Mucosa of descending colon (tissue), 3 donors: ENCODE measurements around the gene METRN. TPM values are rescaled to one million over a fixed set of nuclear protein-coding genes. Genes with fewer than 3 reads are reported as not detected.
"Not testable (repeated sequence)": the region's sequence is repeated elsewhere in the genome, so short reads cannot be mapped to it uniquely, and the experiment has no call there.

Source experiments
- ATAC-seq: fragments of 200-7000 bp; cut with Tn5 transposase; one replicate; pipeline ENCODE4 v1.9.1; 2020; ENCODE audit warnings: mild to moderate bottlenecking, moderate library complexity
- DNase-seq, 3 donors: peaks; one replicate each; pipeline ENCODE4 v3.0.0-alpha.2; 2020
- H3K36me3 ChIP-seq: fragments of 200-600 bp; one replicate; pipeline ENCODE4 v1.8.0; 2021; ENCODE audit warnings: low read depth, mild to moderate bottlenecking
- H3K4me1 ChIP-seq: fragments of 200-600 bp; one replicate; pipeline ENCODE4 v1.8.0; 2021; ENCODE audit warnings: low read depth, mild to moderate bottlenecking
- H3K4me3 ChIP-seq: fragments of 200-600 bp; one replicate; pipeline ENCODE4 v1.8.0; 2021; ENCODE audit warnings: mild to moderate bottlenecking
- H3K9me3 ChIP-seq: fragments of 200-600 bp; one replicate; pipeline ENCODE4 v1.8.0; 2021; ENCODE audit warnings: mild to moderate bottlenecking
- intact Hi-C, 2 donors: fragments of 100-400 bp; cut with DNase I in 1 of 2; cut with micrococcal nuclease in 1 of 2; formaldehyde crosslinking; loops; one replicate each; pipeline versions ENCODE4 v1.11.0 to v1.11.1; 2022; cut with DNase I, micrococcal nuclease
- total RNA-seq, 3 donors: library from RNA; stranded (reverse); fragmentation: NEBNext Ultra II Directional in 2 of 3; extraction: Animal tissue kit (Norgen Biotek cat#: 25700) in 2 of 3; gene quantifications; one replicate each; pipeline versions ENCODE4 v1.2.1 to v1.2.4, GENCODE V29; 2021 to 2023
- TF ChIP-seq, protein P1 (sequence below): fragments of 200-600 bp; IDR thresholded peaks from one replicate; pipeline ENCODE4 v1.8.0; 2022; ENCODE audit warnings: antibody characterized with exemption, mild to moderate bottlenecking
- donor health status: DM: no; HTN: no; CAD: no; lungs with moderate emphysema.
- donor health status: DM: no; HTN: no; CAD: no.
- donor health status: DM: no; HTN: yes; CAD: no.

The METRN gene
- total RNA-seq, 3 donors from 2014 or later, result 15.8 to 34.5 (median 22.0) TPM

DNA sequence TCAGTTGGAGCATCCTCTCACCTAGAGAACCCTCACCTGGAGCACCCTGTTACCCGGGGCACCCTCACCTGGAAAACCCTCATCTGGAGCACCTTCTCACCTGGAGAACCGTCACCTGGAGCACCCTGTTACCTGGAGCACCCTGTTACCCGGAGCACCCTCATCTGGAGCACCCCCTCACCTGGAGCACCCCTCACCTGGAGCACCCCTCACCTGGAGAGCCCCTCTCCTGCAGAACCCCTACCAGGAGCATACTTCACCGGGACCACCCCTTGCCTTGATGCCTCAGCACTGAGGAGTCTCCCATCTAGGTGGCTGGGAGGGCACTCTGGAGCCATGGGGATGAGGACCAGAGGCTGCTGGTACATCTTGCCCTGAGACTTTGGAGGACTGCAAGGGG is 6.0 kb upstream of the METRN start:
- DNase-seq (no peak), ATAC-seq (no peak)
- Histone ChIP-seq H3K4me1 (peaks cover 2% of the 10 kb centered on the region), H3K9me3 (no peaks in the 10 kb centered on the region), H3K4me3 (no peak overlapping the region), H3K36me3 (no peaks in the 10 kb centered on the region)
- TF ChIP-seq, protein P1, sequence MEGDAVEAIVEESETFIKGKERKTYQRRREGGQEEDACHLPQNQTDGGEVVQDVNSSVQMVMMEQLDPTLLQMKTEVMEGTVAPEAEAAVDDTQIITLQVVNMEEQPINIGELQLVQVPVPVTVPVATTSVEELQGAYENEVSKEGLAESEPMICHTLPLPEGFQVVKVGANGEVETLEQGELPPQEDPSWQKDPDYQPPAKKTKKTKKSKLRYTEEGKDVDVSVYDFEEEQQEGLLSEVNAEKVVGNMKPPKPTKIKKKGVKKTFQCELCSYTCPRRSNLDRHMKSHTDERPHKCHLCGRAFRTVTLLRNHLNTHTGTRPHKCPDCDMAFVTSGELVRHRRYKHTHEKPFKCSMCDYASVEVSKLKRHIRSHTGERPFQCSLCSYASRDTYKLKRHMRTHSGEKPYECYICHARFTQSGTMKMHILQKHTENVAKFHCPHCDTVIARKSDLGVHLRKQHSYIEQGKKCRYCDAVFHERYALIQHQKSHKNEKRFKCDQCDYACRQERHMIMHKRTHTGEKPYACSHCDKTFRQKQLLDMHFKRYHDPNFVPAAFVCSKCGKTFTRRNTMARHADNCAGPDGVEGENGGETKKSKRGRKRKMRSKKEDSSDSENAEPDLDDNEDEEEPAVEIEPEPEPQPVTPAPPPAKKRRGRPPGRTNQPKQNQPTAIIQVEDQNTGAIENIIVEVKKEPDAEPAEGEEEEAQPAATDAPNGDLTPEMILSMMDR, result no peak
- intact Hi-C loops, result no loop called here

DNA sequence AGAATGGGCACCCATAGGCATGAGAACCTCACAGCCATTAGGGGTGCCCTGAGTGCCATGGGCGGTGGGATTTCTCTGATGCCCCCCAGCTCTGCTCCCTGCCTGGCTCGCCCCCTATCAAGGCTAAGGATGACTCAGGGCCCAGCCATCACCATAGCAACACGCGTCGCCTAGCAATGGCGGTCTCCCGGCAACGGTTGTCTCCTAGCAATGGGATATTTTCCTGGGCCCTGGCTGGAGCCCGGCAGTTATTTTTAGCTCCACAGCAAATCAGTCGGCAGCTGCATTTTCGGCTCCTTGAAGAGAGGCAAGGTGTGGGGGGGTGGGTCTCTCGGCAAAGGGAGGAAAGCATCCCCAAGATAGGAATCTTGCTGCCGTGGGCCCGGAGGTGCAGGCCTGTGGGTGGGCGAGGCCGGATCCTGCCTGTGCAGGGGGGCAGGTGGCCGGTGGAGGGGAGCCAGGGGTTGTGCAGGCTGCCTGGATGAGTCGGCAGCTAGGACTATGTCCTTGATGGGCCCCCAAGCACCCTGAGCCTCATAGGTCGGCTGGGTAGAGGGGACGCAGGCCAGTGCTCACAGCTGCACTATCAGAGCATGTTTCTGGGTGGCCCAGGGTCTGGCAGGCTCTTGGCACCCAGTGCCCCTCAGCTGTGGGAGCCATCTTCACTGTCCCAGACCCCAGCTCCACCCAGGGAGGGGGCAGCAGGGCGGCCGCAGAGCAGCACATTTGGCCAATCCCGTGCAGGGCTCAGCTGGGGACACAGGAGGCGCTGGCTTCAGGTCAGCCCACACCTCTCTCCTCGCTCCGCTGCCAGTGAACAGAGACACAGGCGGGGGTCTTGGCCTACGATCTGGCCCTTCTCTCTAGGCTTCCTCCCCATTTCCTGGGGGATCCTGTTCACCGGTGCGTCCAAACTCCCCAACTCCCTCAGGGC is 5.1 kb upstream of the METRN start:
- intact Hi-C loops, result loop anchor here in 1 of 2 donors (10.0 kb wide), 1 partner anchor 345 kb away; no protein-coding TSS in a partner anchor
- DNase-seq (no peak), ATAC-seq (no peak)
- Histone ChIP-seq H3K4me1 (peaks cover 2% of the 10 kb centered on the region), H3K9me3 (no peaks in the 10 kb centered on the region), H3K4me3 (no peak overlapping the region), H3K36me3 (no peaks in the 10 kb centered on the region)
- TF ChIP-seq, protein P1, result no peak

DNA sequence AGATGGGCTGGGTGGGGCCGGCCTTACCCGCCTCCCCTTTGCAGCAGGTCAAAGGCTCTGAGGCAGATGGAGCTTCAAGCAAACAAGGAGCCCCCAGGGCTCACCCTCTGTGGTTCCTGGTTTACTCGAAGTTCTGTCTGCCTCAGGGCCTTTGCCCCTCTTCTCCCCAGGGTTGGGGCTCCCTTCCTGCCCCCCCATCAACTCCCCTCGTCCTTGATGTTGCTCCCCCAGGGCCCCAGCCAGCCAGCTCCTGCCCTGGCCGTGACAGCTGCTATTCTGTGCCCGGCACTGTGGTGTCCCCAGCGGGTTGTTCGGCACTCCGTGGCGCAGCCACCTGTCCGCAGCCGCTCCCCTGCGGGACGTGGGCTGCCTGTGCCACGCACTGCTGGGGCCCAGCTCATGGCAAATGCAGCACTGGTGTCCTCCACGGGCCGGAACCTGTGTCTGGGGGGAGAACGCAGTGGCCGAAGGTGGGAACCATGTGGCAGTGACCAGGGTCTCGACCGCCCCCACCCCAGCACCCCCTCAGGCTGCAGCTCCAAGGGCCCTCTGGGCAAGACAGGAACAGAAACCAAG is 4.3 kb upstream of the METRN start:
- H3K36me3 ChIP-seq, result no peaks in the 10 kb centered on the region
- no peak overlapping the region for H3K4me3 ChIP-seq
- peaks cover 6% of the 10 kb centered on the region for H3K4me1 ChIP-seq
- ATAC-seq (no peak), DNase-seq (no peak)
- TF ChIP-seq, protein P1, result no peak
- no peaks in the 10 kb centered on the region for H3K9me3 ChIP-seq
- intact Hi-C loops, result loop anchor here in 1 of 2 donors (10.0 kb wide), 1 partner anchor 344 kb away; no protein-coding TSS in a partner anchor

DNA sequence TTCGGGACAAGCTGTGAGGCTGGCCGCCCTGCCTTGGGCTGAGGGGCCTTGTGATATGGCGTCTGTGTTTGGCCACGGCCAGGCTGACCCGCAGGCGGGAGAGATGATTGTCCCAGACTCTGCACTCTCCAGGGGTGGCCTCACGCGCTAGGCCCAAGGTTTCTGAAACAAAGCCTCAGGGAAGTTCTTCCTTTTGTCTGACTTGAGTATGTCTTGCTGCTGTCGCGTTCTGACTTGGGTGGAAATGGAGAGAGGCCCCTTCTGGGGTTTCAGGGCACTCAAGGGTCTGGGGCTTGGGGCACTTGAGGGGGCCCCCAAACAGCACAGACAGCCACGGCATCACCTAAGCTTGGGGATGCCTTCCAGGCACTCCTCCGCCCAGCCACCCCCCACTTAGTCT is 3.8 kb upstream of the METRN start:
- TF ChIP-seq, protein P1, result no peak
- intact Hi-C loops, result loop anchor here in 1 of 2 donors (10.0 kb wide), 1 partner anchor 344 kb away; no protein-coding TSS in a partner anchor
- Histone ChIP-seq H3K4me3 (no peak overlapping the region), H3K4me1 (peaks cover 10% of the 10 kb centered on the region), H3K36me3 (no peaks in the 10 kb centered on the region), H3K9me3 (no peaks in the 10 kb centered on the region)
- ATAC-seq, result no peak
- DNase-seq, result no peak

DNA sequence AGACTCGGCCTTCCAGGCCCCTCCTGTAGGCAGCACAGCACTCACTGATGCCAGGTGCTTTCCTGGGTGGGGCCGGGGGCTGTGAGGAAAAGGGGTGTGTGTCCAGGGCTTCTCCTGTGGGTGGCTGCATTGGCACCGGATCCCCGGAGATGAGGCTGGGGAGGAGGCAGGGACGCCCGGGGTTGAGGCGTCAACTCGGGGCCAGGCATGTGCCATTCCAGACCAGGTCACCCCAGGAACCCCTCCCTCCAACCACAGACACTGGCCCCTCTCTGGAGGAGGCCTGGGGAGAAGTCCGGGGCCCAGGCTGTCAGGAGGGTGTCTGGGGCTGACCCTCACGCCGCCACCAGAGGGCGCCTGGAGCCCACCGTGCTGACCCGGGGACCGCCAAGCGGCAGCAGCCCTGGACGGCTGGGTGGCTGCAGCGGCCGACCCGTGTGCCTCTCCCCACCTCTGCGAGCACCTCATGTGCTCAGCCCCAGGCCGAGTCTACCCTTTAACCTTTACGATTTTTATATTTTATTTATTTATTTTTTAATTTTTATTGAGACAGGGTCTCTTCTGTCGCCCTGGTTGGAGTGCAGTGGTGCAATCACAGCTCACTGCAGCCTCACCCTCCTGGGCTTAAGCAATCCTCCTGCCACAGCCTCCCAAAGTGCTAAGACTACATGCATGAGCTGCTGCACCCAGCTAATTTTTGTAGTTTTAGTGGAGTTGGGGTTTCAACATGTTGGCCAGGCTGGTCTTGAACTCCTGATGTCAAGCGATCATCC is 3.2 kb upstream of the METRN start:
- H3K9me3 ChIP-seq, result no peaks in the 10 kb centered on the region
- no peaks in the 10 kb centered on the region for H3K36me3 ChIP-seq
- peak; percentile 69 for ATAC-seq
- intact Hi-C loops, result loop anchor here in 1 of 2 donors (10.0 kb wide), 1 partner anchor 343 kb away; no protein-coding TSS in a partner anchor
- H3K4me3 ChIP-seq, result no peak overlapping the region
- TF ChIP-seq, protein P1, result peak; percentile 88
- peaks cover 16% of the 10 kb centered on the region for H3K4me1 ChIP-seq
- DNase-seq, result peak; percentile 82 to 88 (median 82)

DNA sequence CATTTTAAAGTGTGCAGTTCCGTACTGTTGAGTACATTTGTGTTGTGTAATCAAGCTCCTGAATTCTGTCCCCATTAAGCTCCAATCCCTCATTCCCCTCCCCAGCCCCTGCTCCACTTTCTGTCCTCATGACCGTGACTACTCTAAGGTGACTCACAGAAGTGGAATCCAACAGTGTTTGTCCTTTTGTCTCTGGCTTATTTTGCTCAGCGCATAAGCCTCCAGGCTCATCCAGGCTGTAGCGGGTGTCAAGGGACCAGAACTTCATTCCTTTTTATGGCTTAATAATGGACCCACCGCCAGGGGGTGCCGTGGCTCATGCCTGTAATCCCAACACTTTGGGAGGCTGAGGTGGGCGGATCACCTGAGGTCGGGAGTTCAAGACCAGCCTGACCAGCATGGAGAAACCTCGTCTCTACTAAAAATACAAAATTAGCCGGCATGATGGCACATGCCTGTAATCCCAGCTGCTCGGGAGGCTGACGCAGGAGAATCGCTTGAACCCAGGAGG is 2.1 kb upstream of the METRN start:
- not testable (repeated sequence) for ATAC-seq, H3K4me3 ChIP-seq, H3K36me3 ChIP-seq, H3K9me3 ChIP-seq
- intact Hi-C loops, result loop anchor here in 1 of 2 donors (10.0 kb wide), 1 partner anchor 342 kb away; no protein-coding TSS in a partner anchor
- peaks cover 18% of the 10 kb centered on the region for H3K4me1 ChIP-seq
- DNase-seq, result peak in 2 of 3 donors; percentile 54 to 66
